Ureter (tissue), 1 donor: ENCODE data around the gene CTBP1. TPM values are rescaled to one million over a fixed set of nuclear protein-coding genes. Genes with fewer than 3 reads are reported as not detected.

ENCODE experiments used
- DNase-seq: peaks from one replicate; pipeline ENCODE4 v3.0.0-alpha.2; 2020; ENCODE audit warnings: low spot score
- total RNA-seq: library from RNA; stranded (reverse); gene quantifications from one replicate; pipeline ENCODE4 v1.2.4, GENCODE V29; 2023
- donor health status: DM: yes; HTN: yes; CAD: no.

The CTBP1 gene
- total RNA-seq, 1 donor from 2014 or later, result 171 TPM

DNA sequence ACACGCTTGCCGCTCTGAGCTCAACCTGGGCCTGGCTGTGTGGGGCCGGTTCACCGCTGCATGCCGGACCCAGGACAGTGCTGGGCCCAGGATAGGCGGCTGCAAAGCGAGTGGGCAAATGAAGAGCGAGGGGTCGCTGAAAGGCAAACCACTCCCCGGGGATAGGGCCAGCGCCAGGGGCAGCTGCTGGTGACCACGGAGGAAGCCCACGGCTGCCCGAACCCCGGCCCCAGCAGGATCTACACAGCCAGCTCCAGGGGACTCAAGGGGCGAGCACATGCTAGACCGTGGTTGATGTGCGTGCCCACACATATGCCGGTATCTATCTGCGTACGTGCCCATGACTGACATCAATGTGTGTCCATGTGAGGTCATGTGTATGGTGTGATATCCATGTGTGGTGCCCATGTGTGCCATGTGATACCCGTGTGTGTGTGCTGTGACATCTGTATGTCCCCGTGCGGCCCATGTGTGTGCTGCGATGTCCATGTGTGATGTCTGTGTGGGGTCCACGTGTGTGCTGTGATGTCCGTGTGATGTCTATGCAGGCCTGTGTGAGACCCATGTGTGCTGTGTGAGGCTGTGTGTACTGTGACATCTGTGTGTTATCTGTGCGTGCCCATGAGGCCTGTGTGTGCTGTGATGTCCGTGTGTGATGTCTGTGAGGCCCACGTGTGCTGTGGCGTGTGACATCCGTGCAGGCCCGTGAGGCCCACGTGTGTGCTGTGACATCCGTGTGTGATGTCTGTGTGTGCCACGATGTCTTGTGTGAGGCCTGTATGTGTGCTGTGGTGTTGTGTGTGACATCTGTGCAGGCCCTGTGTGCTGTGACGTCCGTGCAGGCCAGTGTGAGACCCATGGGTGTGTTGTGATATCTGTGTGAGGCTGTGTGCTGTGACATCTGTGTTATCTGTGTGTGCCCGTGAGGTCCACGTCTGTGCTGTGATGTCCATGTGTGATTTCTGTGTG lies 24.8 kb downstream of the CTBP1 start:
- DNase-seq, result no peak

DNA sequence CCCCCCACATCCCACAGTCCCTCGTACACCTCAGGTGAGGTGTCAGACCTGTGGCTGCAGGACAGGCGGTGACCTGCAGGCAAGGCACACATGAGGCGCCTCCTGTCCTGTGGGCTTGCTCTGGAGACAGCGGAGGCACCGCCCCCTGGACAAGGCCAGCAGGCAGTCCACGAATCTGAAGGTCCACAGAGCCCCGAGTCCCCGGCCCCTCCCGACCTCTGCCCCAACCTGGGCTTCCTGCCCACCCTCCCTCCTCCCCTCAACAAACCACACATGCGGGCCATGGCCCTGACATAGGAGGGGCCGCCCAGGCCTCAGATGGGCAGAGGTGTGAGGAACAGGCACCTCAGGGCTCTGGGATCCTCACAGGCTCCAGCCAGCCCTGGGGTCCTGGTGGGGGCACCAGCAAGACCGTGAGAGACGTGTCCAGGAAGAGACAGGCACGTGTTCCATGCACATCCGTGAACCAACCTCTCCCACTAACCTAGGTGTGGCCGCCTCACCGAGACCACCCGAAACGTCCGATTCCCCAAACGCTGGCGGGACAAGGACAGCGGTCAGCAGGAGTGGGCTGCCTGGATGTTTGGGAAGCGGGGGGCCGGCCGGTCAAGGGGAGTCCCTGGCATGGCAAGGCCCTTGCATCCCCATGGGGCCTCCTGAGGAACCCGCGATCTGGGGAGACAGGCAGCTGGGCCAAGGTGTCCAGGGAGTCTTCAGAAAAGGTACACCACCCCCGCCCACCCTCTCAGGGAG lies 25.8 kb downstream of the CTBP1 start:
- DNase-seq, result no peak

DNA sequence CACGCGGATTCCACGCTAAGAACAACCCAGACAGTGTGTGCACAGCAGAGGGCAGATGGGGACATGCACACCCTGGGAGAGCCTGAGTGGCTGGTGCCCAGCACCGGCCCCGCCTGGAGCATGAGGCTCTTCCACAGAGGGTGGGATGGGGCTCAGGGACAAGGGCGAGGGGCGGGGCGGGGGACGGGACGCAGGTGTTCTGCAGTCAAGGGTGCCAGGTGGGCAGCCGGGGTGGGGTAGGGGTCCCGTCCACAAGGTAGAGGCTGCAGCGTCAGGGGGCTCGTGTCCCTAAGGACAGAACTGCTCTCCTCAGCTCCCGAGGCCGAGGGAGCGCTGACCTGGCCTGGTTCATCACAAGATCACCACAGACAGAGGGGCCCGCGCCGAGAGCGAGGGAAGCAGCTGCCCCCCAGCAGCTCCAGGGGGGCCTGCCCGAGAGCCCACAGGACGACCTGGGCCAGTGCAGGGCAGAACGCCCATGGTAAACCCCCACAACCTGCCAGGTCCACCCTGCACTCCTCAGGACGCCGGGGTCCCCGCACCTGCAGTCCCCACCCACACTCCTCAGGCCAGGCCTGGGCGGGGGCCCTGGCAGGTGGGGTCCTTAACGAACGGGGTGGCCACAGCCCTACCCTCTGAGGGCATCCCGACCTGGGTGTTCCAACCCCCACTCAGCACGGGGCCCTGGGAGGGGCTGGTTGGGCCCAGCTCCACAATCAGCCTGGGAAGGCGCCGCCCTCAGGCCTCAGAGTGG lies 26.7 kb downstream of the CTBP1 start:
- no peak for DNase-seq

DNA sequence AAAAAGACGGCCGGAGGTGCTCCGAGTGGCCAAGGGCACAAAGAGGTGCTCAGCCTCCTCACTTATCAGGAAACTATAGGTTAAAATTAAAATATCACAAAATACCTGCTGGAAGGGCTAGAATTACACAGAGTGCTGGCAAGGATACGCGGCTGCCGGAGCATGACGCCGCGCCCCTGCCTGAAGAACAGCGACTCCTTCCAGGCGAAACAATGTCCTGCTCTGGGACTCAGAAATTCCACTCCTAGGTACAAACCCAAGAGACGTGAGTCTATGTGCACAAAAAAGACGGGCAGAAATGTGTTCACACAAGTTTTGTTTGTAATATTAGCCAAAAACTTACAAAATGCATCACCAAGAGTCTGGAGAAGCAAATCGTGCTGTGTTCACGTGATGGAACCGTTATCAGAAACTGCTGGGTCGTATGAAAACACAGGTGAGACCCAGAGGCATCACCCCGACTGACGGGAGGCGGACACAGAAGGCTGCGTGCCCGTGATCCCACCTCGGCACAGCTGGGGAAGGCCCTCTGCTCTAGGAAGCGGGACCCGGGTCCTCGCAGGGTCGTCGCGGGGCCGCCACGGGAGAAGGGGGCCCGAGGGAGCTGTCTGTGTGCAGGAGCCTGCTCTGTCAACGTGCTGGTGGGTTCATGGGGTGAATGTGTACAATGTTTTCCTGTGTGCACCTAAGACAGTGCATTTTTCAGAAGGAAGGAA lies 27.6 kb downstream of the CTBP1 start:
- no peak for DNase-seq

DNA sequence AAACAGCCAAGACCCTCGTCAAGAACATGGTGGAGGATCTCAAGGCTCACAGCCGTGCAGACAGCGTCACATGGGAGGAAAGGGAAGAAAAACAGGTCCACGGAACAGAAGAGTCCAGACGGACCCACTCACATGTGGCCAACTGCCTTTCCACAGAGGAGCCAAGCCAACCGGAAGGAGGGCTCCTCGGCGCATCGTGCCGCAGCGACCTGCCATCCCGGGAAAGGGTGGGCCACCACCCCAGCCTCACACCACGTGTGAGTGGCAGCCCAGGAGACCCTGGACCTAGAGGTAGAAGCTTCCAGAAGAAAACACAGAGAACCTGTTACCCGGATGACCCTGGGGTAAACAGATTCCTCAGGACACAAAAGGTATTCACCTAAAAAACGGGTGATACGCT lies 28.4 kb downstream of the CTBP1 start:
- no peak for DNase-seq

DNA sequence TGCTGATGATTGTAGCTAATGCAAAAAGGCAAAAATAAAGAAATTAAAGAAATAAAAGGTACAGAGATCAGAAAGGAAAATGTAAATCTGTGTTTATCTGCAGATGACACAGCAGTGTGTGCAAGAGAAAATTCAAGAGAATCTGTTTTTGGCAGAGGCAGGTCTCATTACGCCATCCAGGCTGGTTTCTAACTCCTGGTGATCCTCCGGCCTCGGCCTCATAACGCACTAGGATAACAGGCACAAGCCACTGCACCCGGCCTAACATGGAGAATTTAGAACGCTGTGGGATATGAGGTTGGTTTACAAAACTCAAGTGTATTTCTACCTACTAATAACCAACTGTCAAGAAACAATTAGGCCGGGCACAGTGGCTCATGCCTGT lies 29.4 kb downstream of the CTBP1 start:
- no peak for DNase-seq

DNA sequence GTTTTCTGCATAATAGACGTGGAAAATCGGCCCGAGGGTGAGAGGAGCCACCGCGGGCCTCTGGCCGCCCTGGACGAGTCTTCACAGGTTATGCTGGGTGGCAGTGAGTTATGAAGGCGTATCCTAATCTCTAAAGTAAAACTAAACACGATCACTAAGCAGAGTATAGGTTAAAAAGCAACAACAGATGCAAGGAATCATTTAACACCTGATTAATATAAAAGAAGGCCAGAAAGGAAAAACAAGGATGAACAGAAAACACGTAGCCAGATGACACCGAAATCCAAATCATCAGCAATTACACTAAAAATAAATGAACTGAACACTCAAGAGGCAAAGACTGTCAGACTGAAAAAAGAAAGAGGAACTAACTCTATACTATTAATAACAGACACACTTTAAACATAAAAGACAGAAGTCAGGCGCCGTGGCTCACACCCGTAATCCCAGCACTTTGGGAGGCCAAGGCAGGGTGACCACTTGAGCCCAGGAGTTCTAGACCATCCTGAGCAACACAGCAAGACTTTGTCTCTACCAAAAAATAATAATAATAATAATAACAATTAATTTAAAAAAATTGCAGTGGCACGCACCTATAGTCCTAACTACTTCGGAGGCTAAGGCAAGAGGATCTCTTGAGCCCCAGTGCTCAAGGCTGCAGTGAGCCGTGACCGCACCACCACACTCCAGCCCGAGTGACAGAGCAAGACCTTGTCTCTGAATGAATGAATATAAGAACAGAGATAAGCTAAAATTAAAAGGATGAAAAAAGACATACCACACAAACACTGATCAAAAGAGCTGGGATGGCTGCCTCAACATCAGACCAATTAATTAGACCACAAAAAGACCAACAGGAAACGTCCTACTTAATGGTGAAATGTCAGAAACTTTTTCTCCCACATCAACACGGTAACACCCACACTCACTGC lies 30.0 kb downstream of the CTBP1 start:
- no peak for DNase-seq

DNA sequence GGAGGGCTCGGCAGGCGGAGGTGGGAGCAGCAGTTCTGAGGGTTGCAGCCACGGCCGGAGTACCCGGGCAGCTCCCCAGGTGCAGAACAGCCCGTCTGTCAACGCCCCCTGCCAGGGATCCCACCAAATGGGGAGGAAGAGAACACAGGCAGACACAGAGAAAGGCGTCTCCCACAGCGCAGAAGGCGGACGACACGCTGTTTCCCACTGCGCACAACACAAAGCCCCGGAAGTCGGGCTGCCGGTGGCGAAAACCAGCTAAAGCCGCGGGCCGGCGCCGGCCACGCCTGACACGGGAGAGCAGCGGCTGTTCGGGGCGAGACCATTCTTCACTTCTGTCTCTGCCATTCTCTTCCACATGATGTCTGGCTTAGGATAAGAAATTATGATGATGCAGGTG lies 31.6 kb downstream of the CTBP1 start:
- DNase-seq, result no peak

DNA sequence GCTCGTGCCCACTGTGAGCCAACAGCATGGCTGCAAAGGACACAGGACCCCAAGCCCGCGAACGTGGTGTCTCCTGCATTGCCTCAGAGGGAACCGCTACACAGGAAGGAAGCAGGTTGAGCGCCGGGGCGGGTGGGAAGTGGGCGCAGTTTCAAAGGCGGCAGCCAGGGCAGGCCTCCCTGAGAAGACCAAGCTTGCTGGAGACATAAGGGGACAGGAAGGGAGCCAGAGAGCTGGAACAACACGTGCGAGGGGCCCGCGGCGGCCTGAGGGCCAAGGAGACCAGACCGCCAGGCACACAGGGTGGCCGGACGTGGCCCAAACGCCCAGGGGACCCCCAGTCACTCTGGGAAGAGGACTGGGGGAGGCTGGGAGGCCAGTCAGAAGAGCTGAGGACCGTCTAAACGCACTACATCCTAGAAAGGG lies 32.0 kb downstream of the CTBP1 start:
- no peak for DNase-seq

DNA sequence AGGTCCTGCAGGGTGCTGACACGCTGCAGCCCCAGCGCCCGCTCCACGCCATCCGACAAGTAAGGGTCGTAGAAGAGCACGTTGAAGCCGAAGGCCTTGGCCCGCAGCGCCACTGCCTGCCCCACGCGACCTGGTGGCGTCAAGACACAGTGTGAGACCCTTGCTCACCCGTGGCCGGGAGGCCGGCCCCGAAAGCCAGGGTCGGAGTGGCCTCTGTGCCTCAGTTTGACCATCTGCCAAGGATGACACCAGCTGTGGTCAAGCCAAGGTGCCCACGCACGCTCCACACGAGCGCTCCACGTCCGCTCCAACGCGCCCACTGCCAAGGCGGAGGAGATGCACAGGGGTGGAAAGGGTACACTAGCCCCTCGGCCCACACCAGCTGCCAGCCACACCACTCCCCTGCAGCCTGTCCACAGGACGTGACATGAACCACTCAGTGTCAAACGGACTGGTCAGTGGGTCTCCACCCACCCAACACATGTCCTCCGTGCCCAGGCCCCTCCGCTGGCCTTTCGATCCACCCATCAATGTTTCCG lies 32.8 kb downstream of the CTBP1 start:
- DNase-seq, result no peak

DNA sequence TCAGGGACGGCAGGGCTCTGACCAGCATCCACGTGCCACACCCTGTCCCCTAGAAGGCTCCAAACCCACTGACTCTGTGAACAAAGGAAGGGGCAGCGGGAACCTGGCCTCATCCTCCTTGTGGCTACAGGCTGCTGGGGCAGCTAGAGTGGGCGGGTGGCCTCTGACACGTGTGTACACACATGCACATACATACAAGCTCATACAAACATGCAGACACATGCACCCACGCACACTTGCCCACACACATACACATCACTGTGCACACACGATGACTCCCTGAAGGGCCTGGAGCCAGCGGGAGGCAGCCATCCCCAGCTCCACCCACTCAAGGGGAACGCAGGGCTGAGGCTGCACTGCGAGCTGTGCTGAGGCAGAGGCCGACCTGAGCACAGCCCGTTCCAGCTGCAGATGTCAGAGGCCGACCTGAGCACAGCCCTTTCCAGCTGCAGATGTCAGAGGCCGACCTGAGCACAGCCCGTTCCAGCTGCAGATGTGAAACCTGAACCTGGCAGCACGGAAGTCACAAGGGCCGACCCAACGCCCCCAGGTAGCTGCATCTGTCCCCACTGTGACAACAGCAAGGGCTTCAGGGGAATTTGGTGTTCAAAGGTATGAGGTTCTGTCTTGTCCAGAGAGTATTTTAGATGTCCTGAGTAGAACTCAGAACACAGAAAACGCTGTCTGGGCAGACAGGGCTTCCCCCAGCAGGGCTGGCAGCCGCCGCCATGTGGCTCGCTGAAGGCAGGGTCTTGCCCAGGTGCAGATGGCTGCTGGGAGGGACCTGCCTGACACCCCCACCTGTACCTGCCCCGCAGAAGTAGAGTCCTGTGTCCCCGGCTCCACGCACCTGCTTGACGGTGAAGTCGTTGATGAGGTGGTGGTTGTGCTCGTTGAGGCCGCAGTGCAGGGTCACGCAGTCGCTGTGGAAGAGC lies 33.5 kb downstream of the CTBP1 start:
- no peak for DNase-seq

DNA sequence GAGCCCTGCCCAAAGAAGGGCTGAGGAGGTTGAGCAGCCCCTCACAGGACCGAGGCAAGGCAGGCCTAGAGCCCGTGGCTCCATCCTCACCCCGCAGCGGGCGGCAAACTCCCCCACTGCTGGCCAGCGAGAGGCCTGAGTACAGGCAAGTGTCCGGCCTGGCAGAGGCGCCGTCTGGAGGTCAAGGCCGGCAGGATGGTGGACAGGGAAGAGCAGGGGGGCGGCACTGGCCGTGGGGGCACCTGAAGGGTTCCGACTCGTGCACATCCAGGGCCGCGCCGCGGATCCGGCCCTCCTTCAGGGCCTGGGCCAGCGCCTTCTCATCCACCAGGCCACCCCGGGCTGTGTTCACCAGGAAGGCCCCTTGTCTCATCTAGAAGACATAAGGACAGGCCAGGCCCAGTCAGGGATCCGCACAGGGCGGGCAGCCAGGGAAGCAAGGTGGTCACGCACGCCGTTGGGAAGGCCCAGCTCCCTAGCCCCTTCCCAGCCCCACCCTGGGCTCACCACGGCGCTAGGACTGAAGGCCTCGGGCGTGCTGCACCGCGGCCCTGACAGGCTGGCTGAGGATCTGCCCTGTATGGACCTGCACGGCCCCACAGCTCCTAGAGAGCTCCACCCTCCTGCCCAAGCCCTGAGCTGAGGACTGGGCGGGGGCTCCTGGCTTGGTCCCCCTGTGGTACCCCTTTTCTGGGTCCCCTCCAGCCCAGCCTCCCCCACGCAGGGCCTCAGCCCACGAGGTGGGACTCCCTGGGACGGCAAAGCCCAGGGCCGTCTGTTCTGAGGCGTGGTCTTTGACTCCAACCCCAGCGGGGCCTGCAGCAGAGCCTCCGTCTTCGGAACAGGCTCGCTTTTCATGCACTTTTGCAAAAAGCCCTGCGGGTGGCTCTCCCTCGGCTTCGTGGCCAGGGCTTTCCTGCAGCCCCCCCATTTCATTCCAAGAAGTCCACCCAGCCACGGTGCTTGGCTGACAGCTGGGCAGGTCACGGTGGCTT lies 34.5 kb downstream of the CTBP1 start:
- no peak for DNase-seq

DNA sequence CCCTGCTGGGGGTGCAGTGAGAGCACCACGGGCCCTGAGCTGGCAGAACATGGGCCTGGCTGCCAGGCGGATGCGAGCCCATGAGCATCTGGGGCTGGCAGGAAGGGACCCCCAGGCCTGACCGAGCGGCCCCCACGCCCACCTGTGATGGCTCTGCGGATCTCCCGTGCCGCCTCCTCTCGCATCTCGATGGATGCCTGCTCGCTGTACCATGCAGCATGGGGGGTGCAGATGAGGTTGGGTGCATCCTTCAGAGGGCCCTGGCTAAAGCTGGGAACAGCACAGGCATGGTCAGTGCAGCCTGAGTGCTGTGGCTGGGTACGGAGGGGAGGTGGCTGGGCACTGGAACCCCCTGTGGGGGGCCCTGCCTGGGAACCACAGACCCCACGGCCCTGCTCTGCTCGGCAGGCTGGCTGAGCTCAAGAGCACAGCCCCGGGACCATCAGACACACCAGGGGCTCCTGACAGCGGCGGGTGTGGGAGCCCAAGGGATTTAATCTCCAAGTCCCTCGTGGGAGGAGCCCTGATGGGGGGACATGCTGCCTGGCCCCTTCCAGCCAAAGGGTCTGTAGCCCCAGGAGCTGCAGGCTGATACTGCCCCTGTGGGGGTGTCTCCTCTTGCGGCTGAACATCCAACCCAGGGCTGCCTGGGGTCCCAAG lies 35.5 kb downstream of the CTBP1 start:
- DNase-seq, result no peak

DNA sequence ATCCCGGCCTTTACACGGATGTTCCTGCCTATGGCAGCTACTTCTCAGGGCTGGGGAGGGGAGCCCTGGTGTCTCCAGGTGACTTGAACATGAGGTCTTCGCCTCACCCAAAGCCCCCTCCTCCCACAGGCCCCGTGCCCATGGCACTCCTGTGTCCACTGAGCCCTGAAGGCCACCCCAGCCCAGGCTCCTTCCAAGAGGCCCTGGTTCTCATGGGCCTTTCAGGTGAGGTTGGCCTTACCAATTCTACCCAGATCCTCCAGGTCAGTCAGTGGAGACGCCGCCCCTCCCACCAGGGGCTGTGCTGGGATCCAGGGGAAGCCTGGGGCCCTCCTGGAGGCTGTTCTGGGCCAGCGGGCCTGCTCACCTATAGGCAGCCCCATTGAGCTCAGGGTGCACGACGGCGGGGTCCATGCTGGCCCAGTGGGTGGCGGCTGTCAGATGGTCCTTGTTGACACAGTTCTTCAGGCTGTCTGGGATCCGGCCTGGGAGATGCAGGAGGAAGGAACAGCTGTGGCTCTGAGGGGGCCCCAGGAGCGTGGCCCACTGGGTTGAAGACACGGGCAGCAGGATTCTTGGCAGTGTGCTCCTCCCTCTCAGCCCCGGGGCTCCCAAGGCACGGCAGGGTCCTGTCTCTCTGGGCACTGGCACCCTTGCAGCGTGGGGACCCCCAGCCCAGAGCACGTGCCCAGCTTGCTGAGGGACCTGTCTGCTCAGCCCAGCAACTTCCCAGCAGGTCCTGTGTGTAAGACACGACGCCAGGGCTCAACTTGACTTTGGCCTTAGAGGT lies 36.2 kb downstream of the CTBP1 start:
- DNase-seq, result no peak

DNA sequence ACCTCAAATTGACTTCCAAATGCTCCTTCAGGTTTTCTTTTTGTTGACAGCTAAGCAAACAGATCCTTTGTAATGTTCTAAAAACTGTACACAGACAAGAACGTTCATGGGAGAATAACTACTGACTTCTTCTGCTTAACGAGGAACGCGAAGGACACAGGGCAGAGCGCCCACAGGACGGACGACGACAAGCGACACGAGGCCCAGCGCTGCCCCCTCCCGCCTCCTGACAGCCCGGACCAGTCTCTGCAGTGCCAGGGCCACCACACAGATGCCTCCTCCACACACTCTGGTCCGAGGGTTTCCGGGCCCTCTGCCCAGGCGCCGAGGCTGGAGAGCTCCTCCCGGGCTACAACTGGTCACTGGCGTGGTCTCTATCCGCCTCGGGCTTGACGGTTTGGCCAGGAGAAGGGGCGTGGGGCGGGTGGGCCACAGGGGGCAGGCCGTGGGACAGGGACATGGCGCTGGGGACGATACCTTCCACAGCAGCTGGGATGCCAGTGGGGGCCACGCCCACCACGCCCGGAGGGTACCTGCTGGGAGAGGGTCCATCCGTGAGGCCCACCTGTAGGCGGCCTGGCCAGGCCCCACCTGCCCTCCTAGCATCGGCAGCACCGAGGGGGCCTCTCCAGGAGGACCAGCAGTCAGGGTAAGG lies 36.9 kb downstream of the CTBP1 start:
- DNase-seq, result no peak

DNA sequence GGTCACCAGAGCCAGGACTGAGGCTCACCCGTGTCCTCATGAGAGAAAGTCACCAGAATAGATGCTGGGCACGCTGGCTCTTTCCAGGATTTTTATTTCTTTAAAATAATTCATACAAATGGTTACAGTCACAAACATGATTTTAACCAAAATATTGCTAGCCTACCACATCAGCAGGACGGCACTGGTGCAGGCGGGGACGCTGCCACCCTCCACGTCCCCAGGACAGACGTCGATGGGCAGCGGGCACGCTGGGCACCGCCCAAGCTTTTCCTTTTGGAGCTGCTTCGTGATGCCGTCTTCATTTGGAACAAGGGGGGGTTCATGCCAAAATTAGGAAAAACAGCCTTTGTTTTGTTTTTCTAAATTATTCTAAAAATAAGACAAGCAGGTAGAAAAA lies 37.6 kb downstream of the CTBP1 start:
- DNase-seq, result no peak
